Gastrocnemius medialis (tissue), 4 donors: ENCODE data around the gene TBC1D30. TPM values are rescaled to one million over a fixed set of nuclear protein-coding genes. Genes with fewer than 3 reads are reported as not detected.

ENCODE experiments used
- ATAC-seq, 2 donors: fragments of 150-250 bp; one replicate each; pipeline ENCODE4 v1.9.1; 2016
- DNase-seq, 2 donors: peaks; one replicate each; pipeline ENCODE4 v3.0.0-alpha.2; 2019
- H3K27ac ChIP-seq, 4 donors: fragments of 200-600 bp; sonication (generic); 1 replicate in 1 of 4; 2 replicates in 3 of 4; pipeline ENCODE4 v1.5.1; 2016 to 2018; ENCODE audit warnings: mild to moderate bottlenecking in 2 of 4, moderate library complexity in 1 of 4
- H3K27me3 ChIP-seq, 3 donors: fragments of 200-600 bp; sonication (generic) in 2 of 3; 1 replicate in 1 of 3; 2 replicates in 2 of 3; pipeline versions ENCODE4 v1.5.1 to v1.6.0; 2016 to 2019; ENCODE audit warnings: mild to moderate bottlenecking in 1 of 3, moderate library complexity in 1 of 3
- H3K36me3 ChIP-seq, 2 donors: fragments of 200-600 bp; sonication (generic) in 1 of 2; one replicate each; pipeline ENCODE4 v1.5.1; 2017 to 2018
- H3K4me1 ChIP-seq, 2 donors: fragments of 200-600 bp; sonication (generic) in 1 of 2; one replicate each; pipeline ENCODE4 v1.5.1; 2016 to 2017; ENCODE audit warnings: mild to moderate bottlenecking in 2 of 2
- H3K4me3 ChIP-seq, 4 donors: fragments of 200-600 bp; sonication (generic) in 3 of 4; 1 replicate in 1 of 4; 2 replicates in 3 of 4; pipeline ENCODE4 v1.5.1; 2016 to 2019; ENCODE audit warnings: mild to moderate bottlenecking in 2 of 4
- H3K9me3 ChIP-seq, 3 donors: fragments of 200-600 bp; sonication (generic) in 2 of 3; 1 replicate in 1 of 3; 2 replicates in 2 of 3; pipeline ENCODE4 v1.5.1; 2016 to 2019
- POLR2A ChIP-seq, 2 donors: fragments of 450-650 bp; IDR thresholded peaks; one replicate each; pipeline ENCODE4 v1.6.1; 2017; ENCODE audit warnings: antibody characterized with exemption in 2 of 2, mild to moderate bottlenecking in 2 of 2, moderate library complexity in 2 of 2
- in situ Hi-C, 4 donors: fragments of 200-750 bp; cut with MboI; loops; one replicate each; pipeline versions ENCODE4 v1.15.0 to v1.8.0; 2017; ENCODE audit warnings: low sequenced_read_pairs in 4 of 4
- intact Hi-C: fragments of 100-400 bp; cut with DNase I; formaldehyde crosslinking; loops from one replicate; pipeline ENCODE4 v1.15.1; 2023; ENCODE audit warnings: low total_unique reads
- total RNA-seq, 4 donors: library from RNA; depleted of rRNA; stranded (reverse); fragments of >200 nt; gene quantifications; one replicate each; pipeline versions ENCODE4 v1.1.0 to v1.2.3, GENCODE V29; 2016
- TF ChIP-seq, protein P1 (sequence below), 5 experiments: fragments of 450-650 bp in 3 of 5; fragments of 200-600 bp in 2 of 5; sonication (generic) in 2 of 5; IDR thresholded peaks in 4 of 5; conservative IDR thresholded peaks in 1 of 5; 1 replicate in 4 of 5; 2 replicates in 1 of 5; pipeline ENCODE4 v1.5.1; 2016 to 2019; ENCODE audit warnings: antibody characterized with exemption in 5 of 5, mild to moderate bottlenecking in 3 of 5, moderate library complexity in 3 of 5

The TBC1D30 gene
- total RNA-seq, 4 donors from 2014 or later = 0.07 to 3.8 (median 0.87) TPM

DNA sequence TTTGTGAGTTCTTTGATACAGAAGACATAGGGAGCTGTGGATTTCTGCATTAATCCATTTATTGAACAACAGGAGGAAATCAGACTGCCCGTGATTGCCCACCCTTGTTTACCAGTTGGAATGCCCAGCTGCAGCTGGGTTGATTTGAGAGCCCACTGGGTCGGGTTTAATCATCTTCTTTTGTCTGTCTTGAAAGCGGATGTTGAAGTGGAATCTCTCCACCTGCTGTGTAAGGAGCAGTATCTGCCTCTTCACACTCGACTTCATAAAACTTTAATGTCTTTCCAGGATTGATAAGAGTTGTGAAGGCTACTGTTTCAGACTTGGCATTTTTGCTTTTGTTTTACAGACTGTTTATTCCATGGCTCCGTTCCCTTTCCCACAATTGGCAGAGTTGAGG is 39.9 kb downstream of the TBC1D30 start:
- H3K9me3 ChIP-seq = no peaks in the 10 kb centered on the region
- intact Hi-C loops (no loop called here), in situ Hi-C loops (no loop called here)
- no peaks in the 10 kb centered on the region for H3K4me1 ChIP-seq
- no peaks in the 10 kb centered on the region for H3K36me3 ChIP-seq
- TF ChIP-seq, protein P1, sequence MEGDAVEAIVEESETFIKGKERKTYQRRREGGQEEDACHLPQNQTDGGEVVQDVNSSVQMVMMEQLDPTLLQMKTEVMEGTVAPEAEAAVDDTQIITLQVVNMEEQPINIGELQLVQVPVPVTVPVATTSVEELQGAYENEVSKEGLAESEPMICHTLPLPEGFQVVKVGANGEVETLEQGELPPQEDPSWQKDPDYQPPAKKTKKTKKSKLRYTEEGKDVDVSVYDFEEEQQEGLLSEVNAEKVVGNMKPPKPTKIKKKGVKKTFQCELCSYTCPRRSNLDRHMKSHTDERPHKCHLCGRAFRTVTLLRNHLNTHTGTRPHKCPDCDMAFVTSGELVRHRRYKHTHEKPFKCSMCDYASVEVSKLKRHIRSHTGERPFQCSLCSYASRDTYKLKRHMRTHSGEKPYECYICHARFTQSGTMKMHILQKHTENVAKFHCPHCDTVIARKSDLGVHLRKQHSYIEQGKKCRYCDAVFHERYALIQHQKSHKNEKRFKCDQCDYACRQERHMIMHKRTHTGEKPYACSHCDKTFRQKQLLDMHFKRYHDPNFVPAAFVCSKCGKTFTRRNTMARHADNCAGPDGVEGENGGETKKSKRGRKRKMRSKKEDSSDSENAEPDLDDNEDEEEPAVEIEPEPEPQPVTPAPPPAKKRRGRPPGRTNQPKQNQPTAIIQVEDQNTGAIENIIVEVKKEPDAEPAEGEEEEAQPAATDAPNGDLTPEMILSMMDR (IDR thresholded peaks at IDR 0.05 in 4 of 5, conservative IDR thresholded peaks at IDR 0.05 in 1 of 5) = no peak
- no peak for TF ChIP-seq POLR2A (IDR thresholded peaks at IDR 0.05)
- no peak for DNase-seq
- H3K27ac ChIP-seq = no peak overlapping the region
- no peak for ATAC-seq
- H3K4me3 ChIP-seq = no peak overlapping the region
- no peaks in the 10 kb centered on the region for H3K27me3 ChIP-seq

DNA sequence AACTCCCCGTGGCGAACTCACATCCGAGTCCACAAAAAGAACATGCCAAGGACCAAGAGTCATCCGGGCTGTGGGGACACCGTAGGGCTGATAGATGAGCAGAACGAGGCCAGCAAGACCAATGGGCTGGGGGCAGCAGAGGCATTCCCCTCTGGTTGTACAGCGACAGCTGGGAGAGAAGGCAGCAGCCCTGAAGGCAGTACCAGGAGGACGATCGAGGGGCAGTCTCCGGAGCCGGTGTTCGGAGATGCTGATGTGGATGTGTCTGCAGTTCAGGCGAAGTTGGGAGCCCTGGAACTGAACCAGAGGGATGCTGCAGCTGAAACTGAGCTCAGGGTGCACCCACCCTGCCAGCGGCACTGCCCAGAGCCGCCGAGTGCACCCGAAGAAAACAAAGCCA is 50.7 kb downstream of the TBC1D30 start:
- H3K4me3 ChIP-seq = no peak overlapping the region
- no peak for TF ChIP-seq POLR2A (IDR thresholded peaks at IDR 0.05)
- TF ChIP-seq, protein P1 (IDR thresholded peaks at IDR 0.05 in 4 of 5, conservative IDR thresholded peaks at IDR 0.05 in 1 of 5) = no peak
- ATAC-seq (no peak), DNase-seq (no peak)
- H3K27me3 ChIP-seq = no peaks in the 10 kb centered on the region
- no peaks in the 10 kb centered on the region for H3K4me1 ChIP-seq
- in situ Hi-C loops = loop anchor here in 3 of 4 donors (25.0 kb wide), 4 partner anchors 237 to 1212 kb away; partner anchors contain the start of gene WIF1 (in 2 of the 3)
- H3K36me3 ChIP-seq = no peaks in the 10 kb centered on the region
- no peaks in the 10 kb centered on the region for H3K9me3 ChIP-seq
- H3K27ac ChIP-seq = no peak overlapping the region
- intact Hi-C loops = no loop called here

DNA sequence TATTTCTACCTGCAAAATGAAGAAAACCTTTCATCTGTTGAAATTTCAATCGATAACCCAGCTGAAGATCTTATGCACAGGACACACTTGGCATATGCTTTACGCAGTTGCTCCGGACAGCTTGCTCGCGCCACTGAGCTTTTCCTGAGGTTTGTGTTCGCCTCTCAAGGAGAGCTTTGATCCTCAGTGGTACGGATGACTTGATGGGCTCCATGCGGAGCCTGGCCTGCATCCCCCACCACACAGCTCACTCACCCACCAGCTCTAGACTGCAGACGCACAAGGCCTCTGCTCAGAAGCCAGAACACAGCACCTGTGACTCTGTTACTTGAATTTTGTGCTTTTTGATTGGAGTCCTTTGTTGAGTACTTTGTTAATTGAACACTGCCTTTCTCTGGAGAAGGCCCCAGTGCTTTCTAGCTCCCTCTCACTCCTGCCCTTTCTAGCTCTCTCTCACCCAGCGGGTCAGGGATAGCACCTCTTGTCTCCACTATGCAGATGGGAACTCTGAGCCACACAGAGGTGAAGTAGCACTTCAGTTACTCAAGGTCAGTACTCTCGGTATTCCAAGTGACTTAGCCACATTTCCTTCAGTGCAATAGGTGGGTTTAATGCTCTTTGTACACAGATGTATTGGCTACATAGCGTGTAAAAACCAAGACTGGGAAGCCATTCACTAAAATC is 52.1 kb downstream of the TBC1D30 start:
- Histone ChIP-seq H3K4me1 (no peaks in the 10 kb centered on the region), H3K4me3 (no peak overlapping the region), H3K9me3 (no peaks in the 10 kb centered on the region), H3K27ac (no peak overlapping the region), H3K36me3 (no peaks in the 10 kb centered on the region), H3K27me3 (no peaks in the 10 kb centered on the region)
- DNase-seq = no peak
- no peak for ATAC-seq
- TF ChIP-seq POLR2A (IDR thresholded peaks at IDR 0.05) = no peak
- TF ChIP-seq, protein P1 (IDR thresholded peaks at IDR 0.05 in 4 of 5, conservative IDR thresholded peaks at IDR 0.05 in 1 of 5) = no peak
- in situ Hi-C loops = loop anchor here in 3 of 4 donors (25.0 kb wide), 4 partner anchors 236 to 1211 kb away; partner anchors contain the start of gene WIF1 (in 2 of the 3)
- intact Hi-C loops = no loop called here

GRCh38 chr12:64877363-64878004 is 53.0 kb downstream of the TBC1D30 start:
- DNase-seq (no peak), ATAC-seq (no peak)
- Histone ChIP-seq H3K4me3 (no peak overlapping the region), H3K9me3 (no peaks in the 10 kb centered on the region), H3K36me3 (no peaks in the 10 kb centered on the region), H3K27ac (no peak overlapping the region), H3K27me3 (no peaks in the 10 kb centered on the region), H3K4me1 (no peaks in the 10 kb centered on the region)
- TF ChIP-seq, protein P1 (IDR thresholded peaks at IDR 0.05 in 4 of 5, conservative IDR thresholded peaks at IDR 0.05 in 1 of 5) = no peak
- no peak for TF ChIP-seq POLR2A (IDR thresholded peaks at IDR 0.05)
- intact Hi-C loops = no loop called here
- in situ Hi-C loops = loop anchor here in 3 of 4 donors (25.0 kb wide), 4 partner anchors 235 to 1210 kb away; partner anchors contain the start of gene WIF1 (in 2 of the 3)
